HepG2 (cell line): ENCODE measurements around the gene WDR93. TPM values are rescaled to one million over a fixed set of nuclear protein-coding genes. Genes with fewer than 3 reads are reported as not detected.
A peak's percentile ranks its signal among the peaks of the same experiment; 100 is the strongest.

Experiments
- ATRX ChIP-seq: sonication (generic); formaldehyde crosslinking; IDR thresholded peaks from 2 replicates; pipeline ENCODE4 v1.4.0; 2020; ENCODE audit warnings: missing genetic modification reagents, borderline replicate concordance
- DPF2 ChIP-seq: sonication (generic); formaldehyde crosslinking; IDR thresholded peaks from 2 replicates; pipeline ENCODE4 v1.4.0; 2020; ENCODE audit warnings: mild to moderate bottlenecking, low read depth, missing genetic modification reagents, borderline replicate concordance
- FOSL2 ChIP-seq: sonication (generic); formaldehyde crosslinking; IDR thresholded peaks from 2 replicates; pipeline ENCODE4 v1.4.0; 2020; ENCODE audit warnings: missing genetic modification reagents
- JUN ChIP-seq: sonication (generic); formaldehyde crosslinking; IDR thresholded peaks from 2 replicates; pipeline ENCODE4 v1.4.0; 2020; ENCODE audit warnings: mild to moderate bottlenecking, missing genetic modification reagents
- MTA3 ChIP-seq: sonication (generic); formaldehyde crosslinking; IDR thresholded peaks from 2 replicates; pipeline ENCODE4 v1.4.0; 2020; ENCODE audit warnings: missing genetic modification reagents
- PCBP2 ChIP-seq: fragments of 200-400 bp; formaldehyde crosslinking; optimal IDR thresholded peaks from 2 replicates; pipeline ENCODE3; 2018; ENCODE audit warnings: low read length, low read depth; ENCODE audit not compliant: poor library complexity, severe bottlenecking
- PHF21A ChIP-seq: sonication (generic); formaldehyde crosslinking; IDR thresholded peaks from 2 replicates; pipeline ENCODE4 v1.5.0; 2020; ENCODE audit warnings: mild to moderate bottlenecking, missing genetic modification reagents
- POGZ ChIP-seq: sonication (generic); formaldehyde crosslinking; IDR thresholded peaks from 2 replicates; pipeline ENCODE4 v1.4.0; 2020; ENCODE audit warnings: mild to moderate bottlenecking, missing genetic modification reagents
- RFXAP ChIP-seq: sonication (generic); formaldehyde crosslinking; IDR thresholded peaks from 2 replicates; pipeline ENCODE4 v1.4.0; 2020; ENCODE audit warnings: missing genetic modification reagents, borderline replicate concordance
- RXRB ChIP-seq: IDR thresholded peaks from 2 replicates; pipeline ENCODE4 v1.6.1; 2016; ENCODE audit warnings: borderline replicate concordance, missing genetic modification reagents, missing compliant biosample characterization
- SCMH1 ChIP-seq: sonication (generic); formaldehyde crosslinking; IDR thresholded peaks from 2 replicates; pipeline ENCODE4 v1.9.0; 2021; ENCODE audit warnings: missing genetic modification reagents, mild to moderate bottlenecking, borderline replicate concordance
- SOX13 ChIP-seq, 3 experiments: fragments of 450-650 bp in 1 of 3; sonication (generic) in 1 of 3; formaldehyde crosslinking in 1 of 3; IDR thresholded peaks in 2 of 3; conservative IDR thresholded peaks in 1 of 3; 2 replicates each; pipeline versions ENCODE4 v1.5.0 to v1.6.1; 2016 to 2020; ENCODE audit warnings: antibody characterized with exemption in 1 of 3, mild to moderate bottlenecking in 1 of 3, missing compliant biosample characterization in 1 of 3, missing genetic modification reagents in 1 of 3, moderate library complexity in 1 of 3
- SP140L ChIP-seq: sonication (generic); formaldehyde crosslinking; IDR thresholded peaks from 2 replicates; pipeline ENCODE4 v1.4.0; 2020; ENCODE audit warnings: missing genetic modification reagents, borderline replicate concordance
- THYN1 ChIP-seq: sonication (generic); formaldehyde crosslinking; IDR thresholded peaks from 2 replicates; pipeline ENCODE4 v1.8.1; 2023; ENCODE audit warnings: low read depth, mild to moderate bottlenecking, moderate library complexity, missing genetic modification reagents, borderline replicate concordance
- TSC22D2 ChIP-seq: sonication (generic); formaldehyde crosslinking; IDR thresholded peaks from 2 replicates; pipeline ENCODE4 v1.5.1; 2020; ENCODE audit warnings: missing genetic modification reagents, mild to moderate bottlenecking, borderline replicate concordance
- YY1 ChIP-seq: IDR thresholded peaks from 2 replicates; pipeline ENCODE4 v1.6.1; 2011; ENCODE audit warnings: low read length, low read depth, moderate library complexity, mild to moderate bottlenecking; ENCODE audit not compliant: insufficient read depth, insufficient replicate concordance
- ZNF772 ChIP-seq: sonication (generic); formaldehyde crosslinking; IDR thresholded peaks from 2 replicates; pipeline ENCODE4 v1.5.0; 2020; ENCODE audit warnings: mild to moderate bottlenecking, missing genetic modification reagents
- ZSCAN20 ChIP-seq: sonication (generic); formaldehyde crosslinking; IDR thresholded peaks from 2 replicates; pipeline ENCODE4 v1.4.0; 2020; ENCODE audit warnings: missing genetic modification reagents, mild to moderate bottlenecking, borderline replicate concordance
- polyA plus RNA-seq, 8 experiments: library from polyadenylated mRNA; depleted of rRNA in 3 of 8; stranded (reverse) in 7 of 8; unstranded in 1 of 8; fragments of >200 nt; fragmentation: Illumina TruSeq in 4 of 8; extraction: Trizol in 4 of 8; gene quantifications; 2 replicates each; pipeline versions ENCODE4 v1.2.1 to v1.2.3, GENCODE V29; 2011 to 2016; ENCODE audit warnings: low read depth in 4 of 8, missing spikeins in 1 of 8, mixed read lengths in 1 of 8; ENCODE audit not compliant: insufficient read depth in 1 of 8
- total RNA-seq, 5 experiments: library from RNA; depleted of rRNA; stranded (reverse); fragments of >200 nt; fragmentation: Illumina TruSeq; extraction: Trizol; gene quantifications; 2 replicates each; pipeline ENCODE4 v1.2.3, GENCODE V29; 2016; ENCODE audit warnings: low read depth in 1 of 5
- TF ChIP-seq, protein P1 (sequence below): sonication (generic); formaldehyde crosslinking; IDR thresholded peaks from 2 replicates; pipeline ENCODE4 v1.4.0; 2020; ENCODE audit warnings: missing genetic modification reagents
- TF ChIP-seq, protein P2 (sequence below): sonication (generic); formaldehyde crosslinking; conservative IDR thresholded peaks from 2 replicates; pipeline ENCODE4 v1.4.0; 2020; ENCODE audit warnings: mild to moderate bottlenecking, missing genetic modification reagents, moderate library complexity

WDR93 gene
- total and polyA plus RNA-seq, 2 of the 13 experiments (the other 11 are each of a cell fraction or from before 2014, with no cell fraction given) = 0.07 TPM; not detected in 1

DNA sequence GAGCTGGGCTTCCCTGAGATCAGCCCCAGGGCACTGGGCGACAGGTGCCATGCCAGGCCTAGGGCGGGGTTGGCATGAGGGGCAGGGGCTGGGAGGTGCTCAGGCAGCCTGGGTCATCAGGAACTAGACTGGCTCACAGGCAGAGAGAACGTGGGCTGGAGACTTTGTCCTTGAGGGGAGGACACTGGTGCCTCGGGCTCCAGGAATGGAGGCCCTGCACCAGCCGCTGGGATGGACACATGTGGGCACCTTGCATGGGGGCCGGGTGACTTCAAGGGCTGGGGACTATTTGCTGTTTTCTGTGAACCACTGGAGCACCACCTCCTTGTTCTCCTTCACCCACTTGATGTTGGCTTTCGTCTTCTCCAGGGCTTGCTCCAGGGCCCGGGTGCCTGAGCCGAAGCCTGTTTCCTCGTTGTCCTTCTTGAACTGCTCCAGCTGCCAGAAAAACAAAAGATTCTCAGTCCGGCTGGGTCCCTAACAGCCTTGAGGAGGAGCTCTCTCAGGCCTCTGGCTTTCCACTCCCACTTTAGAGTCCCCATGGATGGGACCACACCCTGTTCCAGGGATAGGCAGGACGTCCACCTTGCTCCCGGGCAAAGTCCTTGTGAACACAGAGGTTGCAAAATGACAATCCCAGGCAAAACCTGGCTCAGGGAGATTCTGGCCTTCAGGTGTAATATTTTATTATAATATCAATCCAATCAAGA is 94.6 kb downstream of the WDR93 start (continued):
- TF ChIP-seq, protein P1, sequence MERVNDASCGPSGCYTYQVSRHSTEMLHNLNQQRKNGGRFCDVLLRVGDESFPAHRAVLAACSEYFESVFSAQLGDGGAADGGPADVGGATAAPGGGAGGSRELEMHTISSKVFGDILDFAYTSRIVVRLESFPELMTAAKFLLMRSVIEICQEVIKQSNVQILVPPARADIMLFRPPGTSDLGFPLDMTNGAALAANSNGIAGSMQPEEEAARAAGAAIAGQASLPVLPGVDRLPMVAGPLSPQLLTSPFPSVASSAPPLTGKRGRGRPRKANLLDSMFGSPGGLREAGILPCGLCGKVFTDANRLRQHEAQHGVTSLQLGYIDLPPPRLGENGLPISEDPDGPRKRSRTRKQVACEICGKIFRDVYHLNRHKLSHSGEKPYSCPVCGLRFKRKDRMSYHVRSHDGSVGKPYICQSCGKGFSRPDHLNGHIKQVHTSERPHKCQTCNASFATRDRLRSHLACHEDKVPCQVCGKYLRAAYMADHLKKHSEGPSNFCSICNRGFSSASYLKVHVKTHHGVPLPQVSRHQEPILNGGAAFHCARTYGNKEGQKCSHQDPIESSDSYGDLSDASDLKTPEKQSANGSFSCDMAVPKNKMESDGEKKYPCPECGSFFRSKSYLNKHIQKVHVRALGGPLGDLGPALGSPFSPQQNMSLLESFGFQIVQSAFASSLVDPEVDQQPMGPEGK (CRISPR knock-in tag) = no peak
- no peak for TF ChIP-seq SP140L
- no peak for TF ChIP-seq ATRX (CRISPR knock-in tag)
- TF ChIP-seq FOSL2 (CRISPR knock-in tag) = 0 out of 2 replicates have a peak, but pooled peaks have one; percentile 21
- TF ChIP-seq PCBP2 = no peak
- 0 out of 2 replicates have a peak, but pooled peaks have one; percentile 31 for TF ChIP-seq POGZ (CRISPR knock-in tag)
- no peak for TF ChIP-seq ZNF772 (CRISPR knock-in tag)
- TF ChIP-seq TSC22D2 (CRISPR knock-in tag) = no peak
- peak; percentile 46; the same call in 1 of the 2 replicates for TF ChIP-seq RXRB (CRISPR knock-in tag)
- TF ChIP-seq DPF2 (CRISPR knock-in tag) = peak; percentile 67
- TF ChIP-seq SCMH1 = no peak
- no peak for TF ChIP-seq THYN1 (CRISPR knock-in tag)
- TF ChIP-seq ZSCAN20 = no peak
- no peak for TF ChIP-seq JUN (CRISPR knock-in tag)
- peak; percentile 72 for TF ChIP-seq PHF21A
- TF ChIP-seq MTA3 = no peak
- no peak for TF ChIP-seq SOX13 (IDR thresholded peaks at IDR 0.05)
- TF ChIP-seq SOX13 (CRISPR knock-in tag; conservative IDR thresholded peaks at IDR 0.05 in 1 of 2, IDR thresholded peaks at IDR 0.05 in 1 of 2) = peak in 1 of 2 experiments; percentile 42; a peak in 2 of 4 replicates
- TF ChIP-seq, protein P2, sequence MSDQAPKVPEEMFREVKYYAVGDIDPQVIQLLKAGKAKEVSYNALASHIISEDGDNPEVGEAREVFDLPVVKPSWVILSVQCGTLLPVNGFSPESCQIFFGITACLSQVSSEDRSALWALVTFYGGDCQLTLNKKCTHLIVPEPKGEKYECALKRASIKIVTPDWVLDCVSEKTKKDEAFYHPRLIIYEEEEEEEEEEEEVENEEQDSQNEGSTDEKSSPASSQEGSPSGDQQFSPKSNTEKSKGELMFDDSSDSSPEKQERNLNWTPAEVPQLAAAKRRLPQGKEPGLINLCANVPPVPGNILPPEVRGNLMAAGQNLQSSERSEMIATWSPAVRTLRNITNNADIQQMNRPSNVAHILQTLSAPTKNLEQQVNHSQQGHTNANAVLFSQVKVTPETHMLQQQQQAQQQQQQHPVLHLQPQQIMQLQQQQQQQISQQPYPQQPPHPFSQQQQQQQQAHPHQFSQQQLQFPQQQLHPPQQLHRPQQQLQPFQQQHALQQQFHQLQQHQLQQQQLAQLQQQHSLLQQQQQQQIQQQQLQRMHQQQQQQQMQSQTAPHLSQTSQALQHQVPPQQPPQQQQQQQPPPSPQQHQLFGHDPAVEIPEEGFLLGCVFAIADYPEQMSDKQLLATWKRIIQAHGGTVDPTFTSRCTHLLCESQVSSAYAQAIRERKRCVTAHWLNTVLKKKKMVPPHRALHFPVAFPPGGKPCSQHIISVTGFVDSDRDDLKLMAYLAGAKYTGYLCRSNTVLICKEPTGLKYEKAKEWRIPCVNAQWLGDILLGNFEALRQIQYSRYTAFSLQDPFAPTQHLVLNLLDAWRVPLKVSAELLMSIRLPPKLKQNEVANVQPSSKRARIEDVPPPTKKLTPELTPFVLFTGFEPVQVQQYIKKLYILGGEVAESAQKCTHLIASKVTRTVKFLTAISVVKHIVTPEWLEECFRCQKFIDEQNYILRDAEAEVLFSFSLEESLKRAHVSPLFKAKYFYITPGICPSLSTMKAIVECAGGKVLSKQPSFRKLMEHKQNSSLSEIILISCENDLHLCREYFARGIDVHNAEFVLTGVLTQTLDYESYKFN = peak; percentile 62
- no peak for TF ChIP-seq RFXAP (CRISPR knock-in tag)
- TF ChIP-seq YY1 = no peak
